CD14-positive monocyte (primary cell): ENCODE data around the gene MAP4K3. TPM values are rescaled to one million over a fixed set of nuclear protein-coding genes. Genes with fewer than 3 reads are reported as not detected.

Experiments used
- DNase-seq, 3 donors: peaks; one replicate each; pipeline ENCODE4 v3.0.0-alpha.2; 2011 to 2022
- H2AFZ ChIP-seq: 2 replicates; pipeline ENCODE4 v1.6.0; 2012; ENCODE audit warnings: mild to moderate bottlenecking, low read depth, low read length, inconsistent platforms; ENCODE audit not compliant: insufficient read depth, poor library complexity, severe bottlenecking
- H3K27ac ChIP-seq, 2 donors: 1 replicate in 1 of 2; 2 replicates in 1 of 2; pipeline ENCODE4 v1.5.1; 2012 to 2013; ENCODE audit warnings: low read length in 2 of 2, control low read depth in 1 of 2, inconsistent platforms in 1 of 2, low read depth in 1 of 2, mild to moderate bottlenecking in 1 of 2
- H3K27me3 ChIP-seq, 2 donors: one replicate each; pipeline versions ENCODE4 v1.6.0 to v1.6.1; 2011 to 2013; ENCODE audit warnings: low read length in 2 of 2; ENCODE audit not compliant: control insufficient read depth in 2 of 2, insufficient read depth in 2 of 2
- H3K36me3 ChIP-seq, 2 donors: replicated peaks in 1 of 2; 1 replicate in 1 of 2; 2 replicates in 1 of 2; pipeline versions ENCODE4 v1.5.1 to v1.6.1; 2012 to 2013; ENCODE audit warnings: low read length in 2 of 2, control low read depth in 1 of 2, inconsistent platforms in 1 of 2, mild to moderate bottlenecking in 1 of 2; ENCODE audit not compliant: insufficient read depth in 2 of 2, control insufficient read depth in 1 of 2
- H3K4me1 ChIP-seq, 2 donors: 1 replicate in 1 of 2; 2 replicates in 1 of 2; pipeline versions ENCODE4 v1.5.1 to v1.6.1; 2012 to 2013; ENCODE audit warnings: low read length in 2 of 2, control low read depth in 1 of 2, inconsistent platforms in 1 of 2, mild to moderate bottlenecking in 1 of 2, moderate library complexity in 1 of 2; ENCODE audit not compliant: insufficient read depth in 2 of 2, control insufficient read depth in 1 of 2
- H3K4me2 ChIP-seq: replicated peaks from 2 replicates; pipeline ENCODE3; 2012; ENCODE audit warnings: low read length, moderate library complexity, mild to moderate bottlenecking; ENCODE audit not compliant: poor library complexity, severe bottlenecking; ENCODE audit errors: extremely low read depth
- H3K4me3 ChIP-seq, 3 experiments: fragments of 200-600 bp in 1 of 3; sonication (generic) in 1 of 3; replicated peaks in 1 of 3; 1 replicate in 2 of 3; 2 replicates in 1 of 3; pipeline ENCODE4 v1.5.1; 2011 to 2013; ENCODE audit warnings: low read length in 3 of 3, mild to moderate bottlenecking in 3 of 3, control low read depth in 2 of 3, low read depth in 2 of 3, inconsistent platforms in 1 of 3, moderate library complexity in 1 of 3
- H3K79me2 ChIP-seq: 2 replicates; pipeline ENCODE4 v1.6.0; 2012; ENCODE audit warnings: mild to moderate bottlenecking, control low read depth, inconsistent platforms, low read length, moderate library complexity; ENCODE audit not compliant: insufficient read depth
- H3K9ac ChIP-seq: 2 replicates; pipeline ENCODE4 v1.6.0; 2017; ENCODE audit warnings: low read length, mild to moderate bottlenecking; ENCODE audit not compliant: insufficient read depth, poor library complexity, severe bottlenecking
- H3K9me3 ChIP-seq, 2 donors: replicated peaks in 1 of 2; 1 replicate in 1 of 2; 2 replicates in 1 of 2; pipeline versions ENCODE4 v1.5.1 to v1.6.1; 2012 to 2013; ENCODE audit warnings: low read length in 2 of 2, control low read depth in 1 of 2; ENCODE audit not compliant: control insufficient read depth in 1 of 2, insufficient read depth in 1 of 2
- H4K20me1 ChIP-seq: 2 replicates; pipeline ENCODE4 v1.6.0; 2012; ENCODE audit warnings: mild to moderate bottlenecking, low read length, control low read depth, moderate library complexity; ENCODE audit not compliant: insufficient read depth
- H3K27ac Mint-ChIP-seq, 7 donors: one replicate each; pipeline ENCODE4 v1.8.0; 2020; ENCODE audit warnings: mild to moderate bottlenecking in 7 of 7, mixed read lengths in 7 of 7, moderate library complexity in 6 of 7, inconsistent platforms in 2 of 7
- H3K27me3 Mint-ChIP-seq, 3 donors: one replicate each; pipeline ENCODE4 v1.8.0; 2021 to 2022; ENCODE audit warnings: low read depth in 3 of 3, mild to moderate bottlenecking in 3 of 3, mixed read lengths in 3 of 3, moderate library complexity in 3 of 3, inconsistent platforms in 1 of 3
- H3K36me3 Mint-ChIP-seq, 2 donors: one replicate each; pipeline ENCODE4 v1.8.0; 2020; ENCODE audit warnings: mixed read lengths in 2 of 2, inconsistent platforms in 1 of 2, mild to moderate bottlenecking in 1 of 2
- H3K4me1 Mint-ChIP-seq: one replicate; pipeline ENCODE4 v1.8.0; 2020; ENCODE audit warnings: mild to moderate bottlenecking, mixed read lengths
- H3K4me3 Mint-ChIP-seq, 2 donors: one replicate each; pipeline ENCODE4 v1.8.0; 2020; ENCODE audit warnings: mild to moderate bottlenecking in 2 of 2, mixed read lengths in 2 of 2, moderate library complexity in 1 of 2
- H3K9me3 Mint-ChIP-seq, 7 donors: one replicate each; pipeline ENCODE4 v1.8.0; 2020 to 2022; ENCODE audit warnings: mixed read lengths in 7 of 7, mild to moderate bottlenecking in 6 of 7, moderate library complexity in 6 of 7, inconsistent platforms in 2 of 7
- CTCF ChIP-seq: fragments of 200-600 bp; IDR thresholded peaks from one replicate; pipeline ENCODE4 v1.8.0; 2022; ENCODE audit warnings: antibody characterized with exemption, mild to moderate bottlenecking
- WGBS: methylation state at CpG from one replicate; pipeline ENCODE4 v1.1.5; 2013; ENCODE audit warnings: missing lambda C conversion rate; ENCODE audit not compliant: insufficient coverage; 5-methylcytosine and 5-hydroxymethylcytosine counted together
- intact Hi-C, 2 donors: fragments of 100-400 bp; cut with micrococcal nuclease; formaldehyde crosslinking; loops; one replicate each; pipeline versions ENCODE4 v1.15.0 to v1.15.1; 2023
- polyA plus RNA-seq, 3 donors: library from polyadenylated mRNA; depleted of rRNA in 1 of 3; unstranded in 2 of 3; stranded (reverse) in 1 of 3; fragments of 300-500 nt in 2 of 3; fragments of >200 nt in 1 of 3; fragmentation: Illumina TruSeq in 2 of 3; gene quantifications; 1 replicate in 2 of 3; 2 replicates in 1 of 3; pipeline ENCODE4 v1.2.3, GENCODE V29; 2012 to 2021

Gene MAP4K3
- polyA plus RNA-seq, 3 donors = 1.0 to 8.0 (median 4.0) TPM

- H3K4me1 ChIP-seq = peaks cover 7 to 14% of the 10 kb centered on the region in 2 donors
- H2AFZ ChIP-seq = no peak overlapping the region
- H4K20me1 ChIP-seq = peaks cover 3% of the 10 kb centered on the region
- Mint-ChIP-seq H3K4me3 (no peak overlapping the region), H3K4me1 (peaks cover 26% of the 10 kb centered on the region), H3K27me3 (peaks cover 0 to under 1% (median 0%) of the 10 kb centered on the region in 3 donors), H3K36me3 (peaks cover 15 to 18% of the 10 kb centered on the region in 2 donors), H3K9me3 (peaks cover 5 to 21% (median 13%) of the 10 kb centered on the region in 7 donors), H3K27ac (no peak overlapping the region)
- H3K27me3 ChIP-seq = no peaks in the 10 kb centered on the region
- H3K9ac ChIP-seq = no peak overlapping the region
- WGBS = no CpG with 5 or more reads among the region's 1 CpG
- no peak for DNase-seq
- H3K27ac ChIP-seq = no peak overlapping the region
- intact Hi-C loops = loop anchor here in 1 of 2 donors (10.0 kb wide), 1 partner anchor 356 kb away; no protein-coding TSS in a partner anchor
- H3K36me3 ChIP-seq = peaks cover 0 to 20% of the 10 kb centered on the region in 2 donors
- no peak for TF ChIP-seq CTCF
- peaks cover 5% of the 10 kb centered on the region for H3K79me2 ChIP-seq
- H3K9me3 ChIP-seq = peaks cover 5 to 6% of the 10 kb centered on the region in 2 donors
- no peak overlapping the region for H3K4me3 ChIP-seq
- H3K4me2 ChIP-seq = no peak overlapping the region
Measured at GRCh38 chr2:39378968-39379367, 58.1 kb downstream of the MAP4K3 start.

- H3K27ac ChIP-seq = peak overlapping the region in 1 of 2 donors; percentile 58
- peaks cover 3% of the 10 kb centered on the region for H4K20me1 ChIP-seq
- H3K9me3 Mint-ChIP-seq = peaks cover 5 to 23% (median 15%) of the 10 kb centered on the region in 7 donors
- peaks cover 23 to 29% of the 10 kb centered on the region in 2 donors for H3K36me3 Mint-ChIP-seq
- WGBS = no CpG with 5 or more reads among the region's 2 CpGs
- peaks cover 0 to 30% of the 10 kb centered on the region in 2 donors for H3K36me3 ChIP-seq
- DNase-seq = peak; percentile 21 to 58 (median 46)
- H3K9ac ChIP-seq = no peak overlapping the region
- peak overlapping the region; percentile 66 to 84 (median 76) for H3K27ac Mint-ChIP-seq
- intact Hi-C loops = loop anchor here in 1 of 2 donors (10.0 kb wide), 1 partner anchor 357 kb away; no protein-coding TSS in a partner anchor
- no peak overlapping the region for H3K4me3 ChIP-seq
- H2AFZ ChIP-seq = no peak overlapping the region
- H3K4me1 ChIP-seq = peaks cover 7 to 14% of the 10 kb centered on the region in 2 donors
- no peak for TF ChIP-seq CTCF
- peaks cover 5% of the 10 kb centered on the region for H3K79me2 ChIP-seq
- no peak overlapping the region for H3K4me2 ChIP-seq
- H3K4me3 Mint-ChIP-seq = no peak overlapping the region
- H3K4me1 Mint-ChIP-seq = peaks cover 26% of the 10 kb centered on the region
- H3K9me3 ChIP-seq = peaks cover 6% of the 10 kb centered on the region in 2 donors
- H3K27me3 Mint-ChIP-seq = no peaks in the 10 kb centered on the region
- H3K27me3 ChIP-seq = no peaks in the 10 kb centered on the region
Measured at GRCh38 chr2:39377226-39377939, 59.7 kb downstream of the MAP4K3 start.
